Right ventricle myocardium superior (tissue), 1 donor: ENCODE data around the gene INTS11. TPM values are rescaled to one million over a fixed set of nuclear protein-coding genes. Genes with fewer than 3 reads are reported as not detected.

Source experiments
- ATAC-seq: fragments of 200-7000 bp; cut with Tn5 transposase; one replicate; pipeline ENCODE4 v1.9.1; 2020; ENCODE audit warnings: mild to moderate bottlenecking; ENCODE audit not compliant: poor library complexity
- DNase-seq: peaks from one replicate; pipeline ENCODE4 v3.0.0-alpha.2; 2020
- intact Hi-C: fragments of 100-400 bp; cut with DNase I; formaldehyde crosslinking; loops from one replicate; pipeline ENCODE4 v1.11.2; 2022
- total RNA-seq: library from RNA; stranded (reverse); fragmentation: NEBNext Ultra II Directional; extraction: Animal tissue kit (Norgen Biotek cat#: 25700); gene quantifications from one replicate; pipeline ENCODE4 v1.2.1, GENCODE V29; 2021
- donor health status: DM: no; HTN: yes; CAD: no; lungs with severe emphysema.

INTS11 gene
- total RNA-seq, 1 donor from 2014 or later: 70.9 TPM

- peak; percentile 69 for DNase-seq
- ATAC-seq: peak; percentile 19
- intact Hi-C loops: no loop called here
Observed at GRCh38 chr1:1359664-1360468, 35.4 kb upstream of the INTS11 start.

- intact Hi-C loops: no loop called here
- DNase-seq: peak; percentile 51
- no peak for ATAC-seq
Observed at GRCh38 chr1:1359308-1359663, 34.8 kb upstream of the INTS11 start.

- intact Hi-C loops: no loop called here
- DNase-seq (peak; percentile 88), ATAC-seq (peak; percentile 61)
Observed at GRCh38 chr1:1358433-1359271, 34.2 kb upstream of the INTS11 start, which contains the start of gene MXRA8. Gene MXRA8 (minus strand): TSS chr1:1358555. CDS start chr1:1358504, 51 bp downstream.

- intact Hi-C loops: no loop called here
- ATAC-seq (no peak), DNase-seq (peak; percentile 37)
Observed at GRCh38 chr1:1357871-1358432, 33.5 kb upstream of the INTS11 start.

- intact Hi-C loops: no loop called here
- DNase-seq: no peak
- no peak for ATAC-seq
Observed at GRCh38 chr1:1356796-1357401, 32.4 kb upstream of the INTS11 start.

- DNase-seq: no peak
- no peak for ATAC-seq
- intact Hi-C loops: no loop called here
Observed at GRCh38 chr1:1356166-1356795, 31.8 kb upstream of the INTS11 start.

GRCh38 chr1:1355416-1355815, 31.0 kb upstream of the INTS11 start:
- intact Hi-C loops: no loop called here
- DNase-seq (no peak), ATAC-seq (no peak)

GRCh38 chr1:1354271-1355247, 30.1 kb upstream of the INTS11 start:
- DNase-seq (no peak), ATAC-seq (no peak)
- intact Hi-C loops: no loop called here

- ATAC-seq (no peak), DNase-seq (no peak)
- intact Hi-C loops: no loop called here
Observed at GRCh38 chr1:1353389-1354151, 29.1 kb upstream of the INTS11 start.

- no peak for ATAC-seq
- intact Hi-C loops: no loop called here
- no peak for DNase-seq
Observed at GRCh38 chr1:1352786-1353388, 28.4 kb upstream of the INTS11 start.

GRCh38 chr1:1351511-1352427, 27.3 kb upstream of the INTS11 start:
- intact Hi-C loops: no loop called here
- DNase-seq (peak; percentile 76), ATAC-seq (peak; percentile 8)

- DNase-seq (peak; percentile 79), ATAC-seq (peak; percentile 32)
- intact Hi-C loops: no loop called here
Observed at GRCh38 chr1:1349256-1350012, 25.0 kb upstream of the INTS11 start, which contains the start of gene DVL1. Gene DVL1 (minus strand): TSS chr1:1349418. CDS start chr1:1349065, 353 bp downstream.

GRCh38 chr1:1348420-1349255, 24.2 kb upstream of the INTS11 start:
- ATAC-seq (no peak), DNase-seq (no peak)

More at GRCh38 chr1:1348420-1349255, 24.2 kb upstream of the INTS11 start:
- intact Hi-C loops: no loop called here
